Urinary bladder (tissue), 4 donors: ENCODE results near the gene MGMT. TPM values are rescaled to one million over a fixed set of nuclear protein-coding genes. Genes with fewer than 3 reads are reported as not detected.

Experiments
- DNase-seq: peaks from one replicate; pipeline ENCODE4 v3.0.0-alpha.2; 2015; ENCODE audit errors: extremely low spot score
- H3K27ac ChIP-seq: one replicate; pipeline ENCODE4 v1.5.1; 2013; ENCODE audit warnings: low read depth, mild to moderate bottlenecking, moderate library complexity
- H3K36me3 ChIP-seq: one replicate; pipeline ENCODE4 v1.6.1; 2013; ENCODE audit warnings: mild to moderate bottlenecking, moderate library complexity; ENCODE audit not compliant: insufficient read depth
- H3K4me1 ChIP-seq: one replicate; pipeline ENCODE4 v1.6.1; 2013; ENCODE audit warnings: mild to moderate bottlenecking, moderate library complexity; ENCODE audit not compliant: insufficient read depth
- H3K4me3 ChIP-seq: one replicate; pipeline ENCODE4 v1.5.1; 2013; ENCODE audit warnings: low read depth, low read length
- WGBS: extraction: QIAGEN DNeasy Blood & Tissue Kit; methylation state at CpG from one replicate; pipeline ENCODE4 v1.1.7; 2013; 5-methylcytosine and 5-hydroxymethylcytosine counted together
- polyA plus RNA-seq: library from polyadenylated mRNA; stranded (reverse); fragments of 200-250 nt; gene quantifications from one replicate; pipeline ENCODE4 v1.2.3, GENCODE V29; 2013
- total RNA-seq: library from RNA; depleted of rRNA; stranded (reverse); fragments of >200 nt; gene quantifications from one replicate; pipeline ENCODE4 v1.2.3, GENCODE V29; 2014
- donor health status: healthy with polysubstance abuse.
- donor health status: healthy.

MGMT gene
- total and polyA plus RNA-seq, 2 donors = 19.5 to 28.5 TPM

DNA sequence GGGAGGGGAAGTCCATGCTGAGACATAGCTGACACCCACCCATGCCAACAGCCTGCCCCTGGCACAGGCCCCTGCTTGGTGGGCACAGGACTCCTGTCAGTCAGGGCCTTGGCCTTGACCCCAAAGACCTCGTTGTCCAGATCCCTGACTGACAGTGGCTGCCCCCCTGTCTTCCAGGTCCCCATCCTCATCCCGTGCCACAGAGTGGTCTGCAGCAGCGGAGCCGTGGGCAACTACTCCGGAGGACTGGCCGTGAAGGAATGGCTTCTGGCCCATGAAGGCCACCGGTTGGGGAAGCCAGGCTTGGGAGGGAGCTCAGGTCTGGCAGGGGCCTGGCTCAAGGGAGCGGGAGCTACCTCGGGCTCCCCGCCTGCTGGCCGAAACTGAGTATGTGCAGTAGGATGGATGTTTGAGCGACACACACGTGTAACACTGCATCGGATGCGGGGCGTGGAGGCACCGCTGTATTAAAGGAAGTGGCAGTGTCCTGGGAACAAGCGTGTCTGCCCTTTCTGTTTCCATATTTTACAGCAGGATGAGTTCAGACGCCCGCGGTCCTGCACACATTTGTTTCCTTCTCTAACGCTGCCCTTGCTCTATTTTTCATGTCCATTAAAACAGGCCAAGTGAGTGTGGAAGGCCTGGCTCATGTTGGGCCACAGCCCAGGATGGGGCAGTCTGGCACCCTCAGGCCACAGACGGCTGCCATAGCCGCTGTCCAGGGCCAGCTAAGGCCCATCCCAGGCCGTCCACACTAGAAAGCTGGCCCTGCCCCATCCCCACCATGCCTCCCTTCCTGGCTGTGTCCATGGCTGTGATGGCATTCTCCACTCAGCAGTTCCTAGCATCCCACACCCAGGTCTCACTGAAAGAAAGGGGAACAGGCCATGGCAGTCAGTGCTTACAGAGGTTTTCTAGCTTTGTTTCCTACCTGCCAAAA lies 299.8 kb downstream of the MGMT start:
- Histone ChIP-seq H3K27ac (no peak overlapping the region), H3K36me3 (no peaks in the 10 kb centered on the region), H3K4me1 (no peaks in the 10 kb centered on the region), H3K4me3 (no peak overlapping the region)
- 93% methylated on average over 25 of the region's 25 CpGs for WGBS
- no peak for DNase-seq

DNA sequence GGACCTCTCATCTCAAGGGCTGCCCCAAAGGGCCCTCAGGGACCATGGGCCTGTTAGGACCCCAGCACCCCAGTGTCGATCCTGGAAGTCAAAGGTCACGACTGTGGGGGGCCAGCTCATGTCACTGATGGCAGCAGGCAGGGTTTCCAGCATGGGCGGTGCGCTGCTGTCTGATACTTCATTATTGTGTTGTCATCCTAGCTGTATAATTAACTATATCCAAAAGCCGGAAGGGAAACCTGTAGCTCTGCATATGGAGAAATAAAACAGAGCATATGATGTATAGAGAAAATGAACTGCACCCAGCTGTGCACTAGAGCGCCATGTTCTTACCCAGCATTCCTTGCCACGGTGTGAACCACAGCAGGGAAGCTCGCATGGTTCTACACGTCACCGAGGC lies 300.7 kb downstream of the MGMT start:
- Histone ChIP-seq H3K36me3 (no peaks in the 10 kb centered on the region), H3K27ac (no peak overlapping the region), H3K4me3 (no peak overlapping the region), H3K4me1 (no peaks in the 10 kb centered on the region)
- DNase-seq = no peak
- WGBS = 96% methylated on average over 10 of the region's 10 CpGs

DNA sequence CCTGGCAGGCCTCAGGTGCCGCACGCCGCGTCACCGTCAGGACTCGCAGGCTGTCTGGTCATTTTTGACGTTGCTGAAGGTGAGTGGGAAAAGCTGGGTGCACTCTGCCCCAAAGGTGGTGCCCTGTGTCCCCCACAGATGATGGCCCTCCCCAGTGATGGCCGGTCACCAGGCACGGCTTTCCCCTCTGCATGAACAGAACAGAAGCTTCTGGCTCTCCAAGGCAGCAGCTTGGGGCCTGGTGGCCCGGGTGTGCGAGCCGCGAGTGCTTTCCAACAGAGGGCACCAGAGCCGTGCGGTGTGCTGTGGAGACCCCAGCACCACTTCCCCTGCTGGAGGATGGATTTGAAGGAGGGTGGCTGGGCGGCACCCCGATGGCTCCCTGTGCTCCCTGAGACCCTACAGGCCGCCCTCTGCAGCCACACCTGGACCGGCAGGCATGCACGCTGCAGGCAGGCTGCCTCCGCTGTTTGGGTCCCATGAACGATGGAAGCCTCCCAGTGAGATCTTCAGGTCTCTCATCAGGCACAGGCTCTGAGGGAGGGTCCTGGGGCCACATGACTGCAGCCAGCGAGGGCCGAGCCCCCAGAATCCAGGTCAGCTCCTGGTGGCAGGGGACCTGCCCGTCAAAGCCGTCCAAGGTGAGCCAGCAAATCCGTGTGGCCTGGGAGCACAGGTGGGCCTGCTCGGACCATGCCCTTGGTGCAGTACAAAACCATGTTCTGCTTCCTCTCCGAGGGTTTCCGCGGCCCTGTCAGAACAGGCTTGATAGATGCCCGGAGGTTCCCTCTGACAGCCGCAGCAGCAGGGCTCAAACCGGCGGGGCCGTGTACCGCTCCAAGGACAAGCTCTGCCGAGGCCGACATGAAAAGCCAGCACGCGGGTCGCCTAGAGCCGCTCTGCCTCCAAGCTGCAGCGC lies 301.7 kb downstream of the MGMT start:
- no peaks in the 10 kb centered on the region for H3K4me1 ChIP-seq
- no peak overlapping the region for H3K4me3 ChIP-seq
- no peak for DNase-seq
- H3K36me3 ChIP-seq = no peaks in the 10 kb centered on the region
- H3K27ac ChIP-seq = no peak overlapping the region
- 92% methylated on average over 44 of the region's 44 CpGs for WGBS

DNA sequence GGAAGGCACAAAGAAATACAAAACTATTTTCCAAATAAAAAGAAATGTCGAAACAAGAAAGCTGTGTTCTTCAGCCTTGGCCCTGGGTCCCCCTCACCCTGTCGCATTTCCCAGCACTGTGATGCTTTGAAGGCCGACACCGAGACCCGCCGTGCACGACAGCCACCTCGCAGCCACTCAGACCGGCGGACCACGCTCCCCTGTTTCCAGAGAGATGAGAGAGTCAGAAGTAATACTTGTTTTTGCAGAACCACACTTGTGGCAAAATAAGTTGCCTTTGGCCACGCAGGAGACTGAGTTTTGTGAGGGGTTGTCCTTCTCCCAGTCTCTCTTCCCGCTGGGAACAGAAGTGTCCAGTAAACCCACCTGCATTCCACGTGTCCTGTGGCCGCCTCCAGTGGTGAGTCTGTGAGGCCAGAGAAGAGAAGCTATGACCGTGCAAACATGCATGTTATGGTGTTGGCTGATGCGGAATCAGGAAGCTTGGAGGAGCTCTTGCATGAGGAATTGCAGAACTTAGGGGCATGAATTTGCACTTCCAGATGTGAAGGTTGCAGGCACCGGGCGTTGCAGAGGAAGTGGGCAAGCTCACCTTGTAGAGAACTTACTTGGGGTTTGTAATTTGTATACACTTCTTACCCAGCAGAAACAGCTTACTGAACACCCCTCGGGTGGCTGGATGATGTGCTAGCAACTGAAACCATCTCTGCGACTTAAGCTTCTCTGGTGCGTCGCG lies 302.5 kb downstream of the MGMT start:
- Histone ChIP-seq H3K4me3 (no peak overlapping the region), H3K4me1 (no peaks in the 10 kb centered on the region), H3K27ac (no peak overlapping the region), H3K36me3 (no peaks in the 10 kb centered on the region)
- 94% methylated on average over 24 of the region's 24 CpGs for WGBS
- no peak for DNase-seq

DNA sequence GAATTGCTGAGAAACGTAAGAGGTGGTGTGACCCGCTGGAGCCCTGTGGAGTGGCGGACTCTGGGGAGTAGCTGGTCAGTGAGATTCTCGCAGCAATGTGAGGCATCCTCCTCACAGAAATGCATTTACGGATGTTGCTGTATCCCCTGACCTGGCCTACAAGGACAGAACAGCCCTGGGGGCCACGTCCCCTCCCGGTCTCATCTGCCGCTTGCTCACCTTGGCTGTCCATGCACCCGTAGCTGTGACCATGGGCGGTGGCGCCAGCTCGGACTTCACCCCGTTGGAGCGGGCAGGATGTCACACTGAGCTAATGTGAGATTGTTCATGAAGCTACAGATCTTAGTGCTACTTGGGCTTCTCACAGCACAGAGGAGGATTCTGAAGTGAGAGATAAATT lies 303.2 kb downstream of the MGMT start:
- WGBS = 93% methylated on average over 14 of the region's 14 CpGs
- Histone ChIP-seq H3K27ac (no peak overlapping the region), H3K4me1 (no peaks in the 10 kb centered on the region), H3K36me3 (no peaks in the 10 kb centered on the region), H3K4me3 (no peak overlapping the region)
- no peak for DNase-seq

DNA sequence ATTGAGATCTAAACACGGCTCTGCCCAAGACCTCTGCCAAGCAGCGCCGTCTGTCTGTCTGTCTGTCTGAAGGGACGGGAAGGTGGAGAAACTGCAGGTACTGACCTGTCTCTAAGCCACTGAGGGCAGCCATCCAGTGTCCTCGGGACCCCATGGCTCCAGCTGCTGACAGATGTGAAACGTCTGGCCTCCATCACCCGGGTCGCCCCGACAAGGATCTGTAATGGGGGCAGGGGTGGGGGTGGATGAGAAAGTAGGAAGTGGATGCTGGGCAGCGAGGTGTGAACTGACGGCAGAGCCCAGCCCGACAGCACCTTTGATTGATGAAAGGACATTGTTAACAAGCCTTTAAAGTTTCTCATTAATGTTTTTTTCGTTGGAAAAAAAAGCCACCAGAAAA lies 304.0 kb downstream of the MGMT start:
- no peak for DNase-seq
- H3K4me3 ChIP-seq = no peak overlapping the region
- WGBS = 58% methylated on average over 13 of the region's 13 CpGs
- no peaks in the 10 kb centered on the region for H3K4me1 ChIP-seq
- no peaks in the 10 kb centered on the region for H3K36me3 ChIP-seq
- H3K27ac ChIP-seq = no peak overlapping the region

DNA sequence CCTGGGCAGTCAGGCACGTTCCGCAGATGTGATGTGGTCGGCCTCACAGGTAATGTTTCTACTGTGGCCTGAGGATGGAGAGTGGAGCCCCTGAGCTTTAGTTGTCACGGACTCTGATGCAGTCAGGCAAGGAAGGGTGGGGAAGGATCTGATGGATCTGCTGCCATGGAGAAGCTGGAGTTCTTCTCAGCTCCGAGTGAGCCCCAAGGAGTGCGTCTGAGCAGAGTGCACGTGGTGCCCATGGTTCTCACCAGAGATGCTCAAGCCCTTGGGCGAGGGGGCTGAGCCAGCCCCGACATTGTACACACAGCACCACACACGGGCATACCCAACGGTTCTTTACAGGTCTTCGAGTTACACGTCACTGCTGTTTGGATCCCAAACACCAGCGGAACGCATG lies 304.5 kb downstream of the MGMT start:
- no peaks in the 10 kb centered on the region for H3K4me1 ChIP-seq
- no peak overlapping the region for H3K4me3 ChIP-seq
- H3K27ac ChIP-seq = no peak overlapping the region
- H3K36me3 ChIP-seq = no peaks in the 10 kb centered on the region
- DNase-seq = no peak
- WGBS = 96% methylated on average over 15 of the region's 15 CpGs

DNA sequence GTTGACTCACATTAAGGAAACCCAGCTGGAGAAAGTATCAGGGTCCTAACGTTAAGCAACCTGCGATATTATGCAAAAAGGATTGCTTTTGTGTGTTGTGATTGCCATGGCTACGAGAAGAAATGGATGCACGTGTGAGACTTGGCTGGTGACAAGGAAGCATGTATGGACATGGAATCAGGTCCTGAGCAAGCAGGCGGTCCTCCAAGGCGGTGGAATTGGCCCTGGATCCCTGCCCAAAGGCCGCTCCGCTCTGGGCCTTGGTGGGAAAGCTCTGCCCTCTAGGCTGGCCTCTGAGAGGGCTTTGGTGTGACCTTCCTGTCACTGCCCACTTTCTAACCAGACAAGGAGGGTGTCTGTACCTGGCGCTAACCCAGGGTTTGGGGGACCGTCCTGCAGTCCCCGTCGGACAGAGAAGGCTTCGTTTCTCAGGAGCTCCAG lies 305.0 kb downstream of the MGMT start:
- no peak for DNase-seq
- H3K4me3 ChIP-seq = no peak overlapping the region
- H3K4me1 ChIP-seq = no peaks in the 10 kb centered on the region
- H3K36me3 ChIP-seq = no peaks in the 10 kb centered on the region
- no peak overlapping the region for H3K27ac ChIP-seq
- WGBS = 93% methylated on average over 13 of the region's 13 CpGs

DNA sequence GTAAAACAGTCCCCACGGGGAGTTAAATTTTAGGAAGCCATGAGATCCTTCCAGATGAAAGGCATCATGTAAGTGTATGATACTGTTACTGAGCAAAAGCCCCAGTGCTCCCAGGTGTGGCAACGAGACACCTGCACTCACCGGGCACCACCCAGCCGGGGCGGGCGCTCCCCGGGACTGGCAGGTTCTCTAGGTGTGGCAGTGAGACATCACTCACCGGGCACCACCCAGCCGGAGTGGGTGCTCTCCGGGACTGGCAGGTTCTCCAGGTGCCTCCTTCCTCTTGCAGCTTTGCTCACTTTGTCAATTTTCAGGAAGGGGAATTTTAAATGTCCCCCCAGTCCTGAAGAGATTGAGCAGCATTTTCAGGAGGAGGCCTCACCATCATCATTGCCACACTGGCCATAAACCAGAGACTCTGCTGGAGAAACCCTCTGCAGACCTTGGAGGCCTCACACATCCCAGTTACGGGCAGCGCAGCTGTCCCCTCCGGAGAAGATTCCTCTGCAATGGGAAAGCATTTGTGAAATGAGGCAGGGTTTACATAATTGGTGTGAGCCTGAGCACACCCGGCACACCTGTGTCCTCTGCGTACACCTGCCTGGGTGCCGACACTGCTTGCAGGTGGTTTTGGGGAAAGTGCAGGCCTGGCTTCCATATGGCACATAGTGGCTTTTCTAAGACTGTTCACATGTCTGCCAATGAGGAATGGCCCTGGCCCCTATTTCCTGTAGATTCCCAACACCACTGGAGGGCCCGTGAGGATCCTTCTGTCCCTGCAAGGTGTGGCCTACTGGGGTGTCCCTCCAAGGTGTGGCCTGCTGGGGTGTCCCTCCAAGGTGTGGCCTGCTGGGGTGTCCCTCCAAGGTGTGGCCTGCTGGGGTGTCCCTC lies 305.7 kb downstream of the MGMT start:
- no peak for DNase-seq
- no peaks in the 10 kb centered on the region for H3K4me1 ChIP-seq
- H3K27ac ChIP-seq = no peak overlapping the region
- WGBS = 97% methylated on average over 17 of the region's 17 CpGs
- H3K4me3 ChIP-seq = no peak overlapping the region
- H3K36me3 ChIP-seq = no peaks in the 10 kb centered on the region

DNA sequence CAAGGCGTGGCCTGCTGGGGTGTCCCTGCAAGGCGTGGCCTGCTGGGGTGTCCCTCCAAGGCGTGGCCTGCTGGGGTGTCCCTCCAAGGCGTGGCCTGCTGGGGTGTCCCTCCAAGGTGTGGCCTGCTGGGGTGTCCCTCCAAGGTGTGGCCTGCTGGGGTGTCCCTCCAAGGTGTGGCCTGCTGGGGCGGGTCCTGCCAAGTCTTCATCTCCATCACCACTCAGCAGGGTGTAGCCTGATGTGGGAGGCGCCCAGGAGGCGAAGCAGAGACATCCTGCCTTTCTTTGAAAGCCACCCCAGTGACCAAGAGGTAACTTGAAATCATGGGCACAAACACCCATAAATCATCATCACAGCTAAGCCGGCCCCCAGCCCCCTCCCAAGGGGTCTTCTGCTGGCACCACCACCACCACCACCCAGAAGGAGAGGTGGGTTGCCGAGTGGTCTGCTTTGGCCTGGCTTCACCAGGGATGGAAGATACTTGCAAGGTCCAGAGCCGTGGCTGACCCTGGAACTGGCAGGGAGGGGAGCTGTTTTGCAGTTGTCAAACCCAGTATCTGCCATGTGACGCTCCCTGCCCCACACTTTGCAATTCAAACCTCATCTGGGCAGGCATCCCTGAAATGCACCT lies 306.4 kb downstream of the MGMT start:
- 93% methylated on average over 11 of the region's 11 CpGs for WGBS
- no peaks in the 10 kb centered on the region for H3K4me1 ChIP-seq
- H3K4me3 ChIP-seq = no peak overlapping the region
- no peaks in the 10 kb centered on the region for H3K36me3 ChIP-seq
- no peak for DNase-seq
- H3K27ac ChIP-seq = no peak overlapping the region

DNA sequence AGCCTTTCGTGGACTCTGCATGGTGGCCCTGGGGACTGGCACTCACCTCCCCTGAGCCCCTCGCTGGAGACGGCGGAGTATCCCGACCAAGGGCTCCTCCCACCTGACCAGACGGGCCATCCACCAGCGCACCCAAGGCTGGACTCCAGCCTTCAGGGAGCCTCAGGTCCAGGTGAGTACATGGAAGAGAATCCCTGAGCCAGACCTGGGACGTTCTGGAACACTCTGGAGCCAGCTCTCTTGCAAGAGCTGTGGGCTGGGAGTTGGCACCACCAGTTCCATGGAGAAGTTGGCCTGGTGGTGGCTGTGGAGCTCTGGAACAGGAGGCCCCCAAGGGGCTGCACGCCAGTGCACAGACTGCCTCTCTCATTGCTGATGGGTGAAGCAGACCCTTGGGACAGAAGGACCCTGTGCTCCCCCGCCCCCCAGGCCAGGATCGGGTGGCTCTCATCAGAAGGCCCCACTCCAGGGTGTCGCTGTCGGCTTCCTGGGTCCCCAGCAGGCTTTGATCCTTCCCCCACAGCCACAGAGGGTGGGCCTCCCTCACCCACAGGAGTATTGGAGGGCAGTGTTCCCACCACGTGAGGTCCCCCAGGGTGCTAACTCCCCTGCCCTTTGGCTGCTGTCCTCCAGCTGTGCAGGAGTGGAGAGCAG lies 307.2 kb downstream of the MGMT start:
- no peak for DNase-seq
- no peak overlapping the region for H3K4me3 ChIP-seq
- 90% methylated on average over 14 of the region's 14 CpGs for WGBS
- no peak overlapping the region for H3K27ac ChIP-seq
- H3K36me3 ChIP-seq = no peaks in the 10 kb centered on the region
- no peaks in the 10 kb centered on the region for H3K4me1 ChIP-seq
